CD4-positive, alpha-beta T cell treated with Interferon gamma for 1 hour (primary cell): ENCODE results near the gene FBXO11.
A peak's percentile ranks its signal among the peaks of the same experiment; 100 is the strongest.
"Not testable (repeated sequence)": the region's sequence is repeated elsewhere in the genome, so short reads cannot be mapped to it uniquely, and the experiment has no call there.

ENCODE experiments used
- DNase-seq: peaks from one replicate; pipeline ENCODE4 v3.0.0-alpha.2; 2020

Gene FBXO11

DNA sequence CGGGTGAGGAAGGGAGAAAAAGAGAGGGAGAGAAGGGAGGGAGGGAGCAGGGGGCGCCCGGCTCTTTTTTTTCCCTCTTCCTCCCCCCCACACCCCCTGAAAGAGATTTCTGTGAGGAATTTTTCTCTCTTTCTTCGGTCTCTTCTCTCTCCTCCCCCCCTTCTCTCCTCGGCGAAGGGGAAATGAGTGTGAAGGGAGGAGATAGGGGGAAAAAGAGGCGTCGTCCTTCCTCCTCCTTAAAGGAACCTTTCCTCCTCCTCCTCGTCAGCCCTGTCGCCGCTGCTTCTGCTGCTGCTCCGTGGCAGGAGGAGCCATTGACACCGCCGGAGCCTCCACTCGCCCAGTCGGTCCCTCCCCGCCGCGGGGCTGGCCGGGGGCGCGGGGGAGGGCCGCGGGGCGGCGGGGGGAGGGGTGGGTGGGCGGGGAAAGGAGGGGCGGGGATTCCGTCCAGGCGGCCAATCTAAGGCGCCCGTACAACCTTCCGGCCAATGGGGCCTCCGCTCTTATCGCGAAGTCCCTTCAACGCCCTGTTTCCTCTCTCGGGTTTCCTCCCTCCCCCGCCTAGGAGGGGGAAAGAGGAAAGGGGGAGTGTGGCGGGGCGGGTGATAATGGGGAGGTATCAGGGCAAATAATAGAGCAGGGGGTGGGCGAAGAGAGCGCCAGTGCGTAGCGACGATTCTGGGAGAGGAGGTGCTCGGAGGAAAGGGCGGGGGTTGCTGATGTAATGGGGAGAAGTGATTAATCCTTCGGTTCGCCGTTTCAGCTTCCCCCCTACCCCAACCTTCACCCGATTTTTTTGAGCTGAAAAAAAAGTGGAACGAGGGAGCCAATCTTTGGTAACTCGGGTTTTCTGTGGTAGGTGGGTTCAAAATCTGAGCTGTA is at the start of gene FBXO11:
TSS of gene FBXO11 (minus strand) at position 342 of the 882 bp plus-strand sequence. CDS start 778 bp downstream, outside the sequence.
- DNase-seq: peak; percentile 99

GRCh38 chr2:47950340-47951301 is 44.3 kb upstream of the FBXO11 start:
- DNase-seq: no peak

- no peak for DNase-seq
These were observed 40.3 kb upstream of the FBXO11 start for GRCh38 chr2:47946593-47946992.

DNA sequence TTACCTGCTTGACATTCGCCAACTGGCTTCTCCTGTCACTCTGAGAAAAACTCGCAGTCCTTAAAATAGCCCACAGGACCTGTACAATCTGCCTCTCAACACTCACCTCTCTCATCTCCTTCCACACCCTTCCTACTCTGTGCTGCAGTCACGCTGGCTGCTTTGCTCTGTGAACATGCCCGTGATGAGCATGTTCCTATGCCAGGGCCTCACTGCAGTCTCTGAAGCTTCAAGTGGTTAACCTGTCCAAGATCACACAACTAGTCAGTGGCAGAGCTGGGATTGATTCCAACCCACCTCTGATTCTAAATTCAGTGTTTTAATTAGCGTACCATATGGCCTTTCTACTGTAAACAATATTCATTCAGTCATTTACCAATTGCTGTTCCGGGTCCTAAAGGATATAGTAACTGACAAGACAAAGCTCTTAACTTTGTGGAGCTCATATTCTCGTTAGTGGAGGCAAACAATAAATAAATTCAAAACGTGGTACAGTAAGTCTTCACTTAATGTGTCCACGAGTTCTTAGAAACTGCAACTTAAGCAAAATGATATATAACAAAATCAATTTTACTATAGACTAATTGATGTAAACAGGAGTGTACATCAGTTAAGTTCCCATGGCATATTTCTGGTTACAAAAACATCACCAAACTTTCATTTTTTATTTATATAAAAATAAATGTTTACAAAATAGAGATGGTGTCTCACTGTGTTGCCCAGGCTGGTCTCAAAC is 38.9 kb upstream of the FBXO11 start:
- no peak for DNase-seq

- DNase-seq: no peak
These were observed 35.6 kb upstream of the FBXO11 start for GRCh38 chr2:47941936-47942335.

DNA sequence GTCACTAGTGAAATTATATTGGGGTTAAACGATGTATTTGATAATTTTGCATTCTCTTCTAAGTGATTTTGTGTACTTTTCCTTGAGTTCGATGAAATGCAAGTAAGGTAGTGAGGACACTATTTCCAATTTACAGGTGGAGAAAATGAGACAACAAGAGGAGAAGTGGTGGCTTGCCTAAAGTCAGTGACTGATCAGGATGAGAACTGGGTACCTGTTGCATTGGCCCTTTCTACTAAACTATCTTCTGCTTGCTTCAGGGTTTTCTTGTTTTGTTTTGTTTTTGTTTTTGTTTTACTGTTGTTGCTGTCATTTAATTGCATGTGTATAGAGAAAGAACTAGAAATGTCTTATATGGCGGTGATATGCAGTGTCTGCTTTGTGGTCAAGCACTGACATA is 31.4 kb upstream of the FBXO11 start:
- DNase-seq: no peak

DNA sequence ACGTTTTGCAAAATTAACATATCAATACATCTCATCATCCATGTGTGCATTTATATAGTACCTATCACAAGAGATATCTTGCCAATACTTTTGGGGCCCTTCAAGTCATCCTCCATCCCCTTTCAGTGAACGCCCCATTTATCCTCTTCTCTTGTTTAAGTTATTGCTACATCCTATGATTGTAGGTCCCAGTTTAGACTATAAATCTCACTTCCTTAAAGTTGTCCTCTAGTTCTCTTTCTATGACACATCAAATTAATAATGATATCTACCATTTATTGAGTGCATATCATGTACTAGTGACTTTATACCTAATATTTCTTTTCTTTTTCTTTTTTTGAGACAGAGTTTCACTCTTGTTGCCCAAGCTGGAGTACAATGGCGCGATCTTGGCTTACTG is 28.8 kb upstream of the FBXO11 start:
- DNase-seq: no peak

GRCh38 chr2:47918043-47918442 is 11.7 kb upstream of the FBXO11 start:
- no peak for DNase-seq

DNA sequence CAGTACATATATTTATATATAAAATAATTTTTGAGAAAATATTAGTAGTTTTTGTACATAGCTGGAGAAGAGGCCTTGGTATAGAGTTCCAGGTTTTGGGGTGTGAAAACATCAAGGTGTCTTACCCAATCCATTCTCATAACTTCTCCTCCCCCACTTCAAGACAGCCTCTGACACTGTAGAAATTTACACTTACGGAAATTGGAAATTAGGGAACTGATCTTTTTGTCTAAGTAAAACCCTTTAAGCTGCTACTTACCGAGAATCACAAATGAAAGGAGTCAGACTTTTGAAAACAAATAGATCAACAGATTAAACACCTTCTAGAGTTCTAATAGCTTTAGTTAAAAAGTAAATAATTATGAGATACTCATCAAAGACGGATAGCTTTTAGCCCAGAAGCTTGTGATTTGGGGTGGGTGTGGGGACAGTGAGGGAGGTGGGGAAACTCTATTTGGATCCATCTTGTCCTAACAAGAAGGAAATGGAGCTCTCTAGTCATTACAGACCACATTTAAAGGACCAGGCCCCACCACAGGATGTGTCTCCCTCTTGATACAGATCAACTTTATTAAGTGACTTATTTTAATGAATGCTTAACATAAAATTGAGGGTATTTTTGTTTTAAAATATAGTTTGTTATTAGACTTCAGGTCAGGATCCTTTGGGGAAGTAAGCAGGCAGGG is 11.1 kb upstream of the FBXO11 start:
- DNase-seq: no peak

DNA sequence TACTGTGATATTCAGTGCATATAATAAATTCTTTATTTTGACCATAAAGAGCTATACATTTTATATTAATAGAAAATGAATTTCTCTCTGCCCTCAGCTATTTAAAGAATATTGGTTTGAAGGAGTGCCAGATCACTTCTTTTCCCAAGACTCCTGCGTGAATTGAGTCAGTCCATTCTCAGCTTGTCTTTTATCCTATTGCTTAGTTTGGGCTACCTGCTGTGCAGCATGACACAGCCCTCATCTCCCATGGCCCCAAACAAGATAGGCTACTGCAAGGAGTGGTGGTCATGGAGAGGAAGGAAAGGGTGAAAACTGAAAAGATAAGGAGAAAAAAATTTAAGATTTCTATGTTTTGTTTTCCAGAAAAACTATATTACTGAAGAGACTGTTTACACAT is 10.1 kb upstream of the FBXO11 start:
- DNase-seq: no peak

GRCh38 chr2:47910662-47911061 is 4.4 kb upstream of the FBXO11 start:
- not testable (repeated sequence) for DNase-seq

- DNase-seq: no peak
These were observed 2.4 kb upstream of the FBXO11 start for GRCh38 chr2:47908682-47909081.

DNA sequence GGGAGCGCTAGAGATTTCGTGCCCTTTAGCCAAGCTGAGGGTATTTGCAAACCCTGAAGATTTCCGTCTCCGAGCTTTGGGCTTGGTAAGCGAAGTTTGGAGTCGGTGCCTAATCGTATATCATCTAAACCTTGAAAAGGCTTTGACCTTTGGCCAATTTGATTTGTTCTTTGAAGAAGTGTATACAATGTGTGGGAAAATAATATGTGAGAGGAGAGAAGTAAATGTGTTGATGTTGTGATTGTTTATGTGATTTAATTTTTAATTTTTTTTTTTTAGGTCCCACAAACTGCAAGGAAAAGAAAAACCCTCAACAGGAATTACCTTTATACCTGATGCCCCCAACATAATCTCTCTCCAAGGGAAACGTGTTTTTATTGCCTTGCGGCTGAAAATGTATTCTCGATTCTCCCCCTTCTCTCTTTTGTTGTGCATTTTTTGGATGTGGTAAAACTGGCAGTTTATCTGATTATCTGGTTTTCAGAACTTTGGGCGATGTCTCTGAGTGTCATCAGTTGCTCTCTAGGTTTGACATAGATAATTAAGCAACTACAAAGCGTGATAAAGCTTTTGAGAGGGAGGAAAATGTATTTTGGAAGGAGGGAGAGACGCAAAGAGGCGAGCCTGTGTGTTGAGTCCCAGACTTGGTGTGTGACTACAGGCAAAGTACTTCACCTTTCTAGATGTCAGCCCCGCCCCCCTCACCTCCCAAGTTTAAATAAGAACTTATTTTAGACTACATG is 912 bp upstream of the FBXO11 start:
- peak; percentile 20 for DNase-seq

GRCh38 chr2:47905386-47906156 is 727 bp downstream of the FBXO11 start:
- peak; percentile 56 for DNase-seq

DNA sequence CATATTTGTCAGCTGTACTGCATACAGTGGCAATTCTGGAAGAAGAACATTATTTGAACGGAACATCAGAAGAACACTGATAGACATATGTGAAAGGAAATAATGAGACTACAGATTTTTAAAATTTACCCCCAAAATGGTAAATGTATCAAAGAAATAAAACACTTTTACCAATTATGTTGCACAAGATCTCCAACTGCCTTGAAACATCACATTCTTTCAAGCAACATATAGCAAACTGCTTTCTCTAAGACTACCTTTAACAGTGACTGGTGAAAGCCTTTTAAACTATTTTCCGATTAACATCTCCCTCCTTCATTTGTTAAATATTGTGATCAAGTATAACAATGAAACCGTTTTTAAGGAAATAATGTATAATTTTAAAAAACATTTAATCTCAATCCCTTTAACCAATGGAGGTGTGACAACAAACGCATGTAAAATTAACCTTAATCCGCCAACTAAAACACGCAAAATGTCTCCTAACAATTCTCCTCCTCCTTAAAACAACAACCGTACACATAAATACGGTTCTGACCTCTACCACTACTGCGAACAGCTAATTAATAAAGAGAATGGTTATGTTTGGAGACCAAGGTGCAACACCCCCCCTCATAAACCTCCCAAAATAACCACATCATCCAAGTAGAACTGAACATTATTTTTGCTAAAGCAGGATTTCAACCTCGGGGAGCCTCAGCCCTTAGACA is 2.4 kb downstream of the FBXO11 start:
- DNase-seq: no peak

DNA sequence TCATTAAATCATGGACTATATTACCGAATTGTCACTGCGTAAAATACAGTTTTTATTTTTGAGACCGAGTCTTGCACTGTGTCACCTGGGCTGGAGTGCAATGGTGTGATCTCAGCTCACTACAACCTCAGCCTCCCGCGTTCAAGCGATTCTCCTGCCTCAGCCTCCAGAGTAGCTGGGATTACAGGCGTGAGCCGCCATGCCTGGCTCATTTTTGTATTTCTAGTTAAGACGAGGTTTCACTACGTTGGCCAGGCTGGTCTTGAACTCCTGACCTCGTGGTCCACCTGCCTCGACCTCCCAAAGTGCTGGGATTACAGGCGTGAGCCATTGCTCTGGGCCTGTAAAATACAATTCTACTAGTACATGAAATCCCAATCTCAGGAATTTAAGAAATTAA is 4.4 kb downstream of the FBXO11 start:
- not testable (repeated sequence) for DNase-seq

- no peak for DNase-seq
These were observed 5.4 kb downstream of the FBXO11 start for GRCh38 chr2:47900857-47901256.

GRCh38 chr2:47899915-47900816 is 6.1 kb downstream of the FBXO11 start:
- DNase-seq: no peak
